Measurements from ENCODE around the gene CABP4. TPM values are rescaled to one million over a fixed set of nuclear protein-coding genes. Genes with fewer than 3 reads are reported as not detected.

The CABP4 gene
- total RNA-seq, 1 experiment from 2014 or later: not detected

- TF ChIP-seq NFYB (CRISPR knock-in tag; conservative IDR thresholded peaks at IDR 0.05; ENCODE audit: low read depth): no peak
- TF ChIP-seq FOXP1 (CRISPR knock-in tag; IDR thresholded peaks at IDR 0.05; ENCODE audit: borderline replicate concordance): 0 out of 2 replicates have a peak, but pooled peaks have one; percentile 55
- no peak for TF ChIP-seq JAZF1 (CRISPR knock-in tag; IDR thresholded peaks at IDR 0.05)
- no peak for TF ChIP-seq ETV6 (CRISPR knock-in tag; IDR thresholded peaks at IDR 0.05)
- TF ChIP-seq ELF4 (CRISPR knock-in tag; IDR thresholded peaks at IDR 0.05; ENCODE audit: low read depth): no peak
- TF ChIP-seq CREM (CRISPR knock-in tag; IDR thresholded peaks at IDR 0.05): no peak
- no peak for TF ChIP-seq NR3C1 (CRISPR knock-in tag; conservative IDR thresholded peaks at IDR 0.05; ENCODE audit: low read depth)
- no peak for TF ChIP-seq TCF7 (CRISPR knock-in tag; IDR thresholded peaks at IDR 0.05; ENCODE audit: low read depth)
- peak; percentile 76; the same call in 1 of the 2 replicates for TF ChIP-seq ZNF263 (CRISPR knock-in tag; IDR thresholded peaks at IDR 0.05; ENCODE audit: low read depth)
Observed at GRCh38 chr11:67436459-67437081, 18.6 kb upstream of the CABP4 start (continued).

DNA sequence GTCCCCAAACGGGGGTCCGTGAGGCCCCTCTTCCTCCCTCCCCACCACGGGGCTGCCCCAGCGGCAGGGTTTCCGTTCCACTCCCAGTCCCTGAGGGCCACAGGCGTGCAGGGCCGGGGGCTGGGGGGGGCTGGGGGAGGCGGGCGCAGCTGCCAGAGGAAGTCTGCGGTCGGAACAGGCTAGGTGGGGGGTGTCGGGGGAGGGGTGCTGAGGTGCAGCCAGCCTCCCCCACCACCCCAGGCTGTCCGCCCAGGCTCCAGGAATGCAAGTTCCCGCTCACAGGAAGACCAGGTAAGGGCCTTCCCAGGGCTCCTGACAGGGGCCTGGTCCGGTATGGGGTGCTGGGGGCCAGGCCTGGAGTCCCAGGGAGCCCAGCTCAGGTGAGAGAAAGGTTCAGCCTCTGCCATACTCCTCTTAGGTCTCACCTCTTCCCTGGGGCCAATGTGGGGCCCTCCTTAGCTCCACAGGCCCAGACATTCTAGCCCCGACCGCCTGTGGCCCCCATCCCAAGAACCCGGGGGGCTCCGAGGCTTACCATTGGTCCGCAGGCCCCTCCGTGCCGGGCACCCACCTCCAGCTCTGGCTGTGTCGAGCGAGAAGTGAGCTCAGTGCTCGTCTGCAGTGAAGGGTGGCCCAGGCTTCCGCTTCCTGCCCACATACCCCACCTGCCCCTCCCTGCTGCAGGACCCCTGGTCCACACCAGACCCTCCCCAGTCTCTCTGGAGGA lies 17.9 kb upstream of the CABP4 start, which contains the start of gene PTPRCAP:
PTPRCAP (minus strand) TSS at position 601 of the 727 bp plus-strand sequence; CDS start at position 538, 63 bp downstream.
- peak; percentile 57 for DNase-seq (ENCODE audit: low spot score)
- H3K4me1 Mint-ChIP-seq: peaks cover 16% of the 10 kb centered on the region
- no peak for TF ChIP-seq PRRX2 (CRISPR knock-in tag; IDR thresholded peaks at IDR 0.05)
- TF ChIP-seq ZSCAN18 (CRISPR knock-in tag; IDR thresholded peaks at IDR 0.05): no peak
- TF ChIP-seq, protein P1, sequence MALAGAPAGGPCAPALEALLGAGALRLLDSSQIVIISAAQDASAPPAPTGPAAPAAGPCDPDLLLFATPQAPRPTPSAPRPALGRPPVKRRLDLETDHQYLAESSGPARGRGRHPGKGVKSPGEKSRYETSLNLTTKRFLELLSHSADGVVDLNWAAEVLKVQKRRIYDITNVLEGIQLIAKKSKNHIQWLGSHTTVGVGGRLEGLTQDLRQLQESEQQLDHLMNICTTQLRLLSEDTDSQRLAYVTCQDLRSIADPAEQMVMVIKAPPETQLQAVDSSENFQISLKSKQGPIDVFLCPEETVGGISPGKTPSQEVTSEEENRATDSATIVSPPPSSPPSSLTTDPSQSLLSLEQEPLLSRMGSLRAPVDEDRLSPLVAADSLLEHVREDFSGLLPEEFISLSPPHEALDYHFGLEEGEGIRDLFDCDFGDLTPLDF (CRISPR knock-in tag; IDR thresholded peaks at IDR 0.05): no peak
- no peak for TF ChIP-seq ZNF138 (CRISPR knock-in tag; conservative IDR thresholded peaks at IDR 0.05)
- TF ChIP-seq SP1 (CRISPR knock-in tag; conservative IDR thresholded peaks at IDR 0.05): no peak
- no peak for TF ChIP-seq ZBTB21 (CRISPR knock-in tag; IDR thresholded peaks at IDR 0.05; ENCODE audit: borderline replicate concordance)
- H3K27me3 Mint-ChIP-seq (ENCODE audit: low read depth): no peaks in the 10 kb centered on the region
- peak within 1 kb of the TSS; percentile 90 for H3K27ac Mint-ChIP-seq
- ChIA-PET POLR2A (interaction anchor here (0.7 to 2.2 kb wide), 6 partner anchors 9 to 47 kb away, joined by 3 to 11 read pairs (median 4); partner anchors contain the start of genes PPP1CA and RPS6KB2), CTCF (interaction anchor here (0.6 to 4.2 kb wide), 6 partner anchors 9 to 48 kb away, joined by 3 to 31 read pairs (median 4); partner anchors contain the start of genes PPP1CA, RAD9A and RPS6KB2)
- peak; percentile 11 for ATAC-seq
- H3K36me3 Mint-ChIP-seq: 0 out of 2 replicates have a peak, but pooled peaks cover under 1% of the 10 kb centered on the region
- no peak within 1 kb of the TSS for H3K4me3 Mint-ChIP-seq
- no peaks in the 10 kb centered on the region for H3K9me3 Mint-ChIP-seq

- H3K27ac Mint-ChIP-seq: no peak overlapping the region; the same call in 1 of the 2 replicates
- CTCF ChIA-PET: interaction anchor here (0.6 to 4.2 kb wide), 4 partner anchors 10 to 48 kb away, joined by 3 to 31 read pairs (median 4); partner anchors contain the start of genes PPP1CA and RPS6KB2
Observed at GRCh38 chr11:67437809-67438157, 17.4 kb upstream of the CABP4 start.

More at GRCh38 chr11:67437809-67438157, 17.4 kb upstream of the CABP4 start:
- no peaks in the 10 kb centered on the region for H3K9me3 Mint-ChIP-seq
- POLR2A ChIA-PET: interaction anchor here (0.7 to 2.2 kb wide), 5 partner anchors 31 to 47 kb away, joined by 3 to 7 read pairs (median 4); partner anchors contain the start of genes PPP1CA and RAD9A
- H3K4me3 Mint-ChIP-seq: no peak overlapping the region
- peaks cover 16% of the 10 kb centered on the region for H3K4me1 Mint-ChIP-seq
- H3K36me3 Mint-ChIP-seq: no peaks in the 10 kb centered on the region
- TF ChIP-seq NFATC4 (CRISPR knock-in tag; IDR thresholded peaks at IDR 0.05) (no peak), ZNF317 (CRISPR knock-in tag; IDR thresholded peaks at IDR 0.05; ENCODE audit: borderline replicate concordance, low read depth) (no peak), NFE2L1 (CRISPR knock-in tag; IDR thresholded peaks at IDR 0.05) (no peak)
- DNase-seq (ENCODE audit: low spot score): no peak
- ATAC-seq: no peak
- H3K27me3 Mint-ChIP-seq (ENCODE audit: low read depth): no peaks in the 10 kb centered on the region
